ENCODE data around the gene TBXAS1.

Gene TBXAS1

DNA sequence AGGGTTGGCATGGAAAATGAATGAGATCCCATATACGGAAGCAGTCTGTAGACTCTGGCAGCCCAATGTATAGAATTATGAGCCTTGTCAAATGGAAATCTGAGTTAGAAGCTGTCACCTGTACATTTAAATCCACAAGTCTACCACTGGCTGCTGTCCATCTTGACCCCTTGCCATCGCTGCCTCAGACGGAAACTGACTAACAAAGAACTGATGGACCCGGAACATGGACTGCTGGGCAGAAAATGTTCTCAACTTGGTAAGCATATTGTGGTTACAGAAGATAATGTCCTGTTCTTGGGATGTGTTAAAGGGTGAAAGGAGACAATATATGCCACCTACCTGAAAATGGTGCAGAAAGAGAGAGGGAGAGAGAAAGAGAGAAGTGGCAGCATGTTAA is 196.2 kb downstream of the TBXAS1 start:
- no peak for DNase-seq (ENCODE audit: low read depth)

DNA sequence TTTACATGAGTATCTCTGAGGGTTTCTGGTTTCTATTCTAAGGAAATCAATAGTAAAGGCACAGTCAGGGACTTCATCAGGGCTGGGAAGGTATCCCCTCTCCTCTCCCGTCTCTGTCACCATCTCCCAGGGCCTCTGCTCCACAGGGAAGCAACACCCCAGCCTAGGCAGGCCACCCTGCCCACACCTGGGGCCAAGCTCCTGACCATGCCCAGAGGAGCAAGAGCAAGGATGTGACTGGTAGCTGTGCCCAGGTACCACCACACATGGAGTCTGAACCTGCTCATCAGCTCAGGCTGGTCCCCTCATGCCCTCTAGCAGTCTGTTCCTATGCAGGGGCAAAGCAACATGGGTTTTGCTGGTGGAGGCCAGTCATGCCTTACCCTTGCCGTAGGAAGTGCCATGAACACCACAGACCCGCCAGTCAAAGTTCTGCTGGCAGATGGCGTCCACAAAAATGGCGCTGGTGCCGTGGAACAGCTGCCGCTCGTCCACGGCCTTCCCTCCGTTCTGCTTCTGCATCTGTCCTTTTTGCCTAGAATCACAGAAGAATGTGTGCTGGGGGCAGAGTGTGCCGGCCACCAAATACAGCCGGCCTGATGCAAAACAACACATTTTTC is 196.9 kb downstream of the TBXAS1 start:
- DNase-seq (ENCODE audit: low read depth) = no peak

DNA sequence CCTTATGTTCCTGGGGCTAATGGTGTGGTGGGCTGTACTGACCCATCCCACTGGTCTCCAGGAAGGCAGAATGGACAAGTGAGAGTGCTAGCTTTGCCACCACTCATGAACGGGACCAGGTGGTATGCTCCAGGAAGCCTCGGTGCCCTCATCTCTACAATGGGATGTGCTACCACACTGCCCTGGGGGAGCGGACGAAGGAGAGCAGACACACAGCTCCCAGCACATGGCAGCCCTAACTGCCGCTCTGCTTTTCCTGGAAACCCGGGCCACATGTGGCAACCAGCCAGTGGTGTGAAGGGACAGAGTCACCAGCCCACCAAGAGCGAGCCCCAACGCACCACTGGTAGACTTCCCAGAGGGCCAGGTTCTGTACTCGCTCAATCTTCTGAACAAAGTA is 197.9 kb downstream of the TBXAS1 start:
- no peak for DNase-seq (ENCODE audit: low read depth)

DNA sequence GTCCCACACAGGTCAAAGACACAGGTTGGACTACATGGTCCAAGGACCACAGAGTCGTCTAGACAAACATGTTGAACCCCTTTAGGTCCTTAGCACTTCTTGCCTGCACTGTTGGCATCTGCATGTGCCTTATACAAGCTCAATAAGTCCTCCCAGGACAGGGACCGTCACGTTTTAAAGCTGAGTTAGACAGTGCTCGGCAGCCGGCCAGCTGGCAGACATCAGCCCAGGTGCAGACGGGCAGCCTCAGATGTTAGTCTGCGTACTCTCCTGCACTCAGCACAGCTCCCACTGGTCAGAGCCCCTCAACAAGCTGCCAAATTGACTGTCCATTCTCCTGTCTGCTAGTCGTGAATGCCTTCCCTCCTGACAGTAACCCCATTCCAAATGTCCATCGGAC is 198.8 kb downstream of the TBXAS1 start:
- DNase-seq (ENCODE audit: low read depth) = no peak

DNA sequence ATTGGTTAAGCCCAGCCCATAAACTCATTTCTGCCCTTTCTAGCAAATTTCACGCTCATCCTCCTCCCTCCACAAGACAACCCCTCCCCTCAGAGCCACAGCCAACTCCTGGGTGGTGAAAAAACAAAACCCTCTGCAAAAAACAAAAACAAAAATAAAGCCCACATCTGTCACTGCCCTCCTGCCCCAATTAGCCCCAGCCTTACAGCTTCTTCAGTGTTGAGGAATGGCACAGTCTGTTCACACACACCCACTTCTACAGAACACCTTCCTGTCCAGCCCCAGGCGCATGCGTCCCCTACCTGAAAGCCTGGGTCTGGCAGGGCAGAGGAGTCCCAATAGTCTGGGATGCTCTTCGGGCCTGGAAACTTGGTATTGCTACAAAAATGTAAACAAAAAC is 199.2 kb downstream of the TBXAS1 start:
- no peak for DNase-seq (ENCODE audit: low read depth)

DNA sequence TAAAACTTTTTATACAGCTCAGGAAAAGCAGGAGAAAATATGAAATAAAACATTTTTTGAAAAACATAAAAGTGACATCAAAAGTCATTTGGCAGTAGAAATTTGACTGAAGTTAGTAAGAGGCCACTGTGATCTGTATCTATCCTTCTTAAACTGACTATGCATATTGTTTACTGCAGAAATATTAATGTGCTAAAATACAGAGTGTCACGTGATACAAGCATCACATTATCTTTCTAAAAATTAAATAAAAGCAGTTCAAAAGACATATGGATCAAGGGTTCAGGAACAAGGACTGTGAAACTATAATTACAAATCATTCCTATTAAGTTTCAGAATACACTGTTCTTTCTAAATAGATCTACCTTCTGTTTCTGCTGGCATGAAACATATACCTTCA is 200.0 kb downstream of the TBXAS1 start:
- DNase-seq (ENCODE audit: low read depth) = no peak

DNA sequence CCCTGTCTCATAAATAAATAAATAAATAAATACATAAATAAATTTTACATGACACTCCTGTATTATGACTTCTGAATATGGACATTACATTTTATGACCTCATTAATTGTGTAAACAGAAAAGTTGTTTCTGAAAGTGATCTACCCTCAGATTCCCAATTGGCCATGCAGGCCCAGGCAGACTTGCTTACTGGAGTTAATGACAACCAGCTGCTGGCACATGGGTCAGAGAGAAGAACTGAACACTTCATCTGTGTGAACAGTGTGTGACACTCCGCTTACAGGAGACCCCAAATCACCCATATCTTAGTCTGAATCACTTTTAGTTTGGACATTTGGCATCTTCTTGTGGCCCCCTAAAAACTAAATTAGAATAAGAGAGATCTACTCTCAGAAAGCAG is 202.3 kb downstream of the TBXAS1 start:
- DNase-seq (ENCODE audit: low read depth) = no peak

DNA sequence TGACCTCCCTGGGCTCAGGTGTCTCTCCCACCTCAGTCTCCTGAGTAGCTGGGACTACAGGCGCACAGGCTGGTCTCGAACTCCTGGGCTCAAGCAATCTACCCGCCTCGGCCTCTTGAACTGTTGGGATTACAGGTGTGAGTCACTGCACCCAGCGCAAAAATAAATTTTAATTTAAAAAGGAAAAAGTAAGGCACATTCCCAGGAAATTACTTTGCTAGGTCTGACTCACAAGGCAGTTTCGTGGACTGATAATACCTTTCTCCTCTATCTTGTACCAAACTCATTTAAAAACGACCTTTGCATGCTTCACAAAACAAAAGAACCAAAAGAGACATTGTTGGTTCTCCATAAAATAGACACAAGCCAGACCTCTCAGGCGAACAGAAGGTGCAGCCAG is 204.0 kb downstream of the TBXAS1 start:
- no peak for DNase-seq (ENCODE audit: low read depth)

DNA sequence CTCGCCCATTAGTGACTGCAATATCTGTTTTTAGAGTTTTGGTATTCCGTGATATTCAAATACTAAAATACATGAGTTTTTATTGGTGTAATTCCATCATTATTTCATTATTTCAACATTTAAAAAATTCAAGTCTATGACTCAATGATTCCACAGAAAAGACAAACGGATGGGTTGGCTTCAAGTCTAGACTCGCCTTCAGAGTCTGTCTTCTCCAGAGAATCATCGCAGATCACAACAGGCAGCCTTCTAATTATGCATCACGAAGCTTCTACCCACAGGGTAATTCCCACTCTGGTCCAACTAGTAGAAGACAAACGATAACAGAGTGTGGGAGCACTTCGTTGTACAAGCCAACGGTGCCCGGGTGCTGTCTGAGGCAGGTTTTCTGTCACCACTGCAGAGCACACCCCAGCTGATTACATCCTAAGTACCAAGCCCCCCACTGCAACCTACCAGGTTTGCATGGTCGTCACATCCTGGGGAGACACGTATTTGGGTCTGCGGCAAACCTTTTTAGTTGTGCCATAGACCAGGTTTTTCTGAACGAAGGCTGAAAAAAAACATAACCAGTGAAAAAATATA is 204.8 kb downstream of the TBXAS1 start:
- no peak for DNase-seq (ENCODE audit: low read depth)

DNA sequence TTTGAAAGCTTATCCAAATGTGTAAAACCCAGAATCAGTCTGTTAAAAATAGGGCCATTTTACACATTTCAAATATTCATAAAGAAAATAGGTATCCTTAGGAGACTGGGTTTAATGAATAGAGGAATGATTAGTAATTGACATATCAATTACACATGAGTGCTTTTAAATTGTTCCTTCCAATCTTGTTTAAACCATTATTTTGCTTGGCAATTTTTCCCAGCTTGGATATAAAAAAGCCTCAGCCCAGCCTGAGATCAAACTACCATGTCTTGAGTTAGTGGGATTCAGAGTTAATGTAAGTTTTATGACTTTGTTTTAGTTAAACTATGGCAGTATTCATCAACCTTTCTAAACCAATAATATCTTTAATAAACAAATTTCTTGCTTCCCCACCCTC is 205.4 kb downstream of the TBXAS1 start:
- no peak for DNase-seq (ENCODE audit: low read depth)

DNA sequence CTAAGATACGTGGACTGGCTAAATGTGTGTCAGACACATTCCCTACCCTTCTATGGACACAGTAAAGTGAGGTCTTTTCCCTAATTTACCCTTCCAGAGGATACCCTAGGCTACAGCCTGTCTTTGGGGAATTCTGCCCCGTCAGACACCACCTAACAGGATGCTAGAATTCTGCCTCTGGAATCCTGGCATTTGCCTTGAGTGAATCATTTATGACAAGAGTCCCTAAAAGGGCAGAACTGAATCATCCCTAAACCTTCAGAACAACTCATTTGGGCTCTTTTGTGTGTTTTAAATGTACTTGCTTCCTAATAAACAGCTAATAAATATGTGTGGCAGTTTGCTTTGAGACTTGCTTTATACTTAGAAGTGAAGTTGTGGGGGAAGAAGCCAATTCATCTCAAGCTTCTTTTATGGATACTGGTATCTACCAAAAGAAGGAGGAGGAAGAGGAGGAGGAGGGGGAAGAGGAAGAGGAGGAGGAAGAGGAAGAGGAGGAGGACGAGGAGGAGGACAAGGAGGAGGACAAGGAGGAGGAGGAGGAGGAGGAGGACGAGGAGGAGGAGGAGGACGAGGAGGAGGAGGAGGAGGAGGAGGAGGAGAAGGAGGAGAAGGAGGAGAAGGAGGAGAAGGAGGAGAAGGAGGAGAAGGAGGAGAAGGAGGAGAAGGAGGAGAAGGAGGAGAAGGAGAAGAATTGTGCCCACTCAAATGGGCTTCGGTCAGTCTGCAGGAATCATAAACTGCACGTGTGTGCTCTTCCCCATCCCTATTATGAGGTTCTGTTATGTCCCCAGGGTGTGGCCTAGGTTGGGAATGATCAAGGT is 206.5 kb downstream of the TBXAS1 start:
- DNase-seq (ENCODE audit: low read depth) = no peak

DNA sequence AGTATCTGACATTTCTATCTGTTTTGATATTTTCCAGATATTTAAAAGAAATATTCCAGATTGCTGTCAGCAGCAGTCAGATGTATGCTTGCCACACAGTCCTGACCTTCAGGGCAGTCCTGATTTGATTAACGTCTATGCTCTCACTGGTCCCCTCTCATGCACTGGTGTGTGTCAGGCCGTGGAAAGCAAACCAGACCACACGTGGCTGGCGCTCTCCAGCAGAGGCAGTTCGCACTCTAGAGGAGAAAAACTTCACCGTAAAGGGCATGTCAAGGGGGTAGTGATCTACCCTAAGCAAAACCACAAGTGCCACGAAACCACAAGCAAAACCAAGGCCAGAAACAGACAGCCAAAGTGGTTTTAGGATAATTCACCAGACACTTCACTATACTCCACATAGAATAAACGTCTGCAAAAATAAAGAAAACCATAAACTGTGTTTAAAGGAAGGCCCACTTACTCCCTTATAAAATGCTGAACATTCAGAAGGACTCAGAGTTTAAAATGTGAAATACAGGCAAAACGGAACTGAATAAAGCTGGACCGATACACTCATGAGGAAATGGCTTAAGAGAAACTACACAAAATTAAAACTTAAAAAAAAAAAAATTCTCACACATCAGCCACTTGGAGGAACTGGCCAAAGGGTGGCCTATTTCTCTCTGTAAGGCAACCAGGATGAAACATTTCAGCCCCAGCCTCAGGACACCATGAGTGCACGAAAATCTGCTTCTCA is 207.3 kb downstream of the TBXAS1 start:
- DNase-seq (ENCODE audit: low read depth) = no peak

DNA sequence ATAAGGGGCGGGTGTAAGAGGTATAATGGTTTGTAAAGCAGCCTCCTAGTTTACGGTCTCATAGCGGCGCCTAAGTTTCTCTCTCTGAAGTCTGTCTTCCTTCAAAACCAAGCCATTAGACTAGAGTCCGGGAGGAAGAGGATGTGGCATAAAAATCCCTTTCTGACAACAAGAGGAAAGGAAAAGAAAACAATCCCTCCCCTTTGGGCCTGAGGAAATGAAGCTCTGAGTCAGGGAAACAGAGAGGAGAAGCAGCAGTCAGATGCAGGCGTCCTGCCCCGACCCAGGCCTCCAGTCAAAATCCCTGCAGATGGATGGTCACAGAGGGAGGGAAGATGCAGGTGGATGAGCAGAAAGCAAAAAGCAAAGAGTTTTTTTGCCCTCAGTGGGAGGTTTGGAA is 210.0 kb downstream of the TBXAS1 start:
- DNase-seq (ENCODE audit: low read depth) = no peak

DNA sequence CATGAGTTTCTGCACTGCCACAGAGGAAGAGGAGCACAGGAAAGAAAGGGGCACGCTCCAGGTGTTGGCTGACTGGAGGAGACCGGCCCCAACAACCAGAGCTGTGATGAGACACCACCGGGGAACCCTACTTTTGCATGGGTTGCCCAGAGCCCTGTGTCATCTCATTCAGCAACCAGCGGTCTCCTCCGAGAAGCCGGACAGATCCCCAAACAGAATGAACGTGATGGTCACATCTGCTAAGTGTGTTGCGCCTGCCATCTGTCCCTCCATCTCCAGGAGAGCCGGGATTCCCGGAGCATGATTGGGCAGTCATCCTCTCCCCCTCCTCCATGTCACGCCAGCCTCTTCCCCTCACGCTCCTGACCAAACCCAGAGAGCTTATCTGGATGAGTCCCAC is 210.8 kb downstream of the TBXAS1 start:
- no peak for DNase-seq (ENCODE audit: low read depth)

DNA sequence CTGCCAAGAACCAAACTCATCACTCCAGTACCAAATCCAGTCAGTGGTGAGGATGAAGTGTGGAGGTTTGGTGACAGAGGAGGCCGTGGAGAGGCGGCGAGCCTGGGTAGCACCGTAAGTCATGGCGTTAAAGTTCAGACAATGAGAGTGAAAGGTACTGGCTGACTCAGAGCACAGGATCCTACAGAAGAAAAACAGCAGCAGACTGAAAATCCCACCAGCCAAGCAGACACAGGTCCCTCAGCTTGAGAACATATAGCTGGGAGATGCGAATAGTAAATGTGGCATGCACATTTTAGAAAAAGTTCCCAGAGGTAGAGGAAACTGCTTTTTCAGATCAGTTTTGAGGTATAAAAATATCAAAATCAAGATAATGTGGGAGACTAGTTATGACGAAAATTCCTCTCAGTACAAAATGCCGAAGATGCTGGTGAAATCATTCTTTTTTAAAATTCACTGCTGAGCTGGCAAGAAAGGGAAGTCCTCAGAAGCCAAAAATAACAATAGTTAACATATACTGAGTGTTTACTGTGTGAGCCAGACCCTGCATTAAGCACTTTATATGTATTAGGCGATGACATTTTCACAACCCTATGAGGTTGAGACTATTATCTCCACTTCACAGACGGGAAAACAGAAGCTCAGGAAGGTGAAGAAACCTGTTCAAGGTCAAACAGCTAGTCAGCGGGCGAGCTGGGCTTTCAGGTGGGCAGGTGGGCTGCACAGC is 212.8 kb downstream of the TBXAS1 start:
- DNase-seq (ENCODE audit: low read depth) = no peak

DNA sequence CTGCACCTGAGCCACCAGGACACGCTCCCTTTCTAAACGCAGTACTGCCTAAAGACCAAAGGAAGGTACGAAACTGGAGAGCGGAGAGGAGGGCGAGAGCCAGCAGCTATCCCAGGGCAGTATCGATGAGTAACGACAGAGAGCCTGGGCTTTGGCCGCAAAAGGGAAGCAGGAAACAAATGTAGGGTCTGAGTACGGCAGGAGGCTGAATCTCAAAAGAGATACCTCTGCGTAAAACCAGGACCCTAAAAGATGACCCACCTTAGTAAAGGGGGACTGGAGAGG is 213.3 kb downstream of the TBXAS1 start:
- no peak for DNase-seq (ENCODE audit: low read depth)

DNA sequence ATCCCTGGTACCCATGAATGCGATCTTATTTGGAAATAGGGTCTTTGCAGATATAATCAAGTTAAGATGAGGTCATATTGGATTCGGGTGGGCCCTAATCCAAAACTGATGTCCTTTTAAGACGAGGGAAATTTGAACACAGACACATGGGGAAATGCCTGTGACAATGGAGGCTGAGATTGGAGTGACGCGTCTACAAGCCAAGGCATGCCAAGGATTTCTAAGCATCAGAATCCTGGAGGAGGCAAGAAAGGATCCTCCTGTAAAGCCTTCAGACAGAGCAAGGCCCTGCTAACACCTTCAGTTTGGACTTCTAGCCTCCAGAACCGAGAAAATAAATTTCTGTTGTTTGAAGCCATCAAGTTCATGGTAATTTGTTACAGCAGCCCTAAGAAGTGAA is 215.2 kb downstream of the TBXAS1 start:
- DNase-seq (ENCODE audit: low read depth) = no peak

DNA sequence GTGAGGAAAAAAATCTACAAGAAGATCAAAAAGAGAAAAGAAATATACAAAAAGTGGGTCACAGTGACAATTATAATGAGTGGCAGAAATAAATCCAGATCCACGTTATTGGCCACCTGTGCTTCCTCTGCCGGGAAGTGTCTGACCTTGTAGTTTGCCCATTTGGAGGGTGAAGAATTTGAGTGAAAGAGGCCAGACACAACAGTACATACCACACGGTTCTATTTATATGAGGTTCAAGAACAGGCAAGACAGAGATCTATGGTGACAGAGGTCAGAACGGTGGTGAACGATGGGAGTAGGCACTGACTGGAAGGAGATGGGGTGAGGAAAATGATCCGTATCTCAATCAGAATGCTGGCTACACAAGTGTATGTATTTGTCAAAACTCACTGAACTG is 216.6 kb downstream of the TBXAS1 start:
- no peak for DNase-seq (ENCODE audit: low read depth)

DNA sequence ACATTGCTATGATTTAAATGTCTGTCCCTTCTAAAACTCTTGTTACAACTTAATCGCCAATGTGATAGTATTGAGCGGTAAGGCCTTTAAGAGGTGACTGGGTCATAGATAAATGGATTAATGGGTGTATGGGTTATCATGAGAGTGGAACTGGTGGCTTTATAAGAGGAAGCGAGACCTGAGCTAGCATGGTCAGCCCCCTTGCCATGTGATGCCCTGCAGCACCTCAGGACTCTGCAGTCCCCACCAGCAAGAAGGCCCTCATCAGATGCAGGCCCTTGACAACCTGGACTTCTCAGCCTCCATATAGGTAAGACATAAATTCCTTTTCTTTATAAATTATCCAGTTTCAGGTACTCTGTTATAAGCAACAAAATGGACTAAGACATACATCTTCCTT is 218.1 kb downstream of the TBXAS1 start:
- DNase-seq (ENCODE audit: low read depth) = no peak

DNA sequence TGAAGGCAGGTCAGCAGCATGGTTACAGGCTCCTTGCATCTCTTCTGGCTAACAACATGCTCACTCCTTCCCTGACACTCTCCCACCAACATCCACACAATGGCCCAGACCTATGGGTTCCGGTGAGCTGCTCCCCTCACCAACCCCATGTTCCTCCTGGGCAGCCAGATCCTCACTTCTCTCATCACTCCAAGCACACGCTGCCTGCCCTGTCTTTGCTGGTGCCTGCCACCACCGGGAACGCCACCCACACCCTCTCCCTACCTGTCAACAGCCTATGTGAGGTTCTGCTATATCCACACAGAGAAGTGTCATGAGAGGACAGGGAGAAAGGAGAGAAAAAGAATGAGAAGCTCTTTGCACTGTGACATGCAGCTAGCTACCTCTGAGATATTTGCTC is 219.1 kb downstream of the TBXAS1 start:
- DNase-seq (ENCODE audit: low read depth) = no peak

DNA sequence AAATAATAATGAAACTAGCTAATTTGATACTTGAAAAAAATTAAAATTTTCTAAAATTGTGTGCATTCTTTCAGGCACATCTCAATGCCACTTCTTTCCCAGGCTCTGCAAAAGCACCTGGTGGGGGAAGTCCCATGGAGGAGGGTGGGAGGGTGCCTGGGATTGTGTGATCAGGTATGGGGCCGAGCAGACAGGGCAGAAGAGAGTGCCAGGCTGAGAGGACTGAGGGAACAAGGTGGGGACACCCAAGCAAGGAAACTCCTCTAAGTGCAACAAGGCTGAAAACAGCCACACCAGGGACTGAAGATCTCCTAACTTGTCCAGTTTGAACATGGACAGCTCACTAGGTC is 219.9 kb downstream of the TBXAS1 start:
- no peak for DNase-seq (ENCODE audit: low read depth)

DNA sequence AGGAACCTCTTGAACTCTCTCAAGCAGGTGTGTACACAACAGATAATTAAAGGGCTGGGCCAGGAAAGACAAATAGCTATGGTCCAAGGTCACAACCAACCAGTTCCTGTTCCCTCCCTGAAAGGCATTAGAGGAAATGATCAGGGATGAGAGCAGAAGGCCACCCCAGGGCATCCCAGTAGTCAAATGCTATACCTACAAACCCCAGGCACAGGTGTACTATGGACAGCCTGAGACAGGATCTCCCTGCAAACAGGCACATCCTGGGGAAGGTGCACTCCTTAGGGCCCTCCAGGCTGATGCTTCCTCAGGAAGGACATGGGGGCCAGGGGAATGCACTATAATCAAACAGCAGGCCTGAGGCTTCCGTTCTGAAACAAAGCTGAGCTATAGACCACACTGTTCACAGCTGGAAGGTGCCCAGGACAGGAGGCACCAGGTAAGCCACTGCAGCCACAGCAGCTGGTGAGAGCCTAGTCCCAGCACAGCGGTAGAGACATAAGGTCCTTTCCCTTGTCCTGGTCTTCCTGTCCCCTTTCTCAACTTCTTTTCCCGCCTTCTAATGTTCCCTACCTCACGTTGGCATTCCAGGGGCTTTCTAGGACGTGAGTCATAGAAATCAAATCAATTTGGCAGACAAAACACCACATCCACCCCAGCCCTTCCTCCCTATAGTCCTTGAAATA is 220.4 kb downstream of the TBXAS1 start:
- DNase-seq (ENCODE audit: low read depth) = no peak

Data from activated T-helper 9 cell treated with anti-CD3 and anti-CD28 coated beads, Interleukin-2, amount 50 U/mL, for 16 hours (primary cell).